Measurements from ENCODE around the gene TTC38. TPM values are rescaled to one million over a fixed set of nuclear protein-coding genes. Genes with fewer than 3 reads are reported as not detected.

Gene TTC38
- total RNA-seq, result 23.8 TPM
- long read RNA-seq, transcript TTC38-201 (14 exons, 2,610 nt), result major isoform, 17 of 31 reads
- long read RNA-seq, partial matches to known transcripts, result 5 of 31 reads
- long read RNA-seq, other reads (novel, unspliced or antisense), result 9 of 31 reads

- peak; percentile 97 for ATAC-seq
- intact Hi-C loops (cut with DNase I), result loop anchor here (1.0 to 2.0 kb wide), 2 partner anchors 17 to 117 kb away; partner anchors contain the start of genes CDPF1 and PPARA
- DNase-seq (ENCODE audit: missing footprints), result peak; percentile 96
These were observed at the start of gene TTC38 for GRCh38 chr22:46267431-46268279. Gene TTC38 (plus strand): TSS chr22:46268008. CDS start chr22:46268040, 32 bp downstream.

- ATAC-seq (no peak), DNase-seq (ENCODE audit: missing footprints) (no peak)
These were observed 48.2 kb upstream of the TTC38 start for GRCh38 chr22:46219636-46220035.

GRCh38 chr22:46220921-46221320 lies 46.9 kb upstream of the TTC38 start:
- DNase-seq (ENCODE audit: missing footprints) (no peak), ATAC-seq (no peak)
- intact Hi-C loops (cut with DNase I), result no loop called here

More at GRCh38 chr22:46219636-46220035, 48.2 kb upstream of the TTC38 start:
- intact Hi-C loops (cut with DNase I), result no loop called here

GRCh38 chr22:46224044-46224897 lies 43.5 kb upstream of the TTC38 start:
- ATAC-seq (no peak), DNase-seq (ENCODE audit: missing footprints) (no peak)
- intact Hi-C loops (cut with DNase I), result no loop called here

GRCh38 chr22:46224898-46225290 lies 42.9 kb upstream of the TTC38 start:
- ATAC-seq (no peak), DNase-seq (ENCODE audit: missing footprints) (no peak)
- intact Hi-C loops (cut with DNase I), result no loop called here

- intact Hi-C loops (cut with DNase I), result no loop called here
- ATAC-seq (no peak), DNase-seq (ENCODE audit: missing footprints) (no peak)
These were observed 42.2 kb upstream of the TTC38 start for GRCh38 chr22:46225631-46226030.

- ATAC-seq (no peak), DNase-seq (ENCODE audit: missing footprints) (no peak)
- intact Hi-C loops (cut with DNase I), result no loop called here
These were observed 41.2 kb upstream of the TTC38 start for GRCh38 chr22:46226577-46226976.

- ATAC-seq (no peak), DNase-seq (ENCODE audit: missing footprints) (no peak)
- intact Hi-C loops (cut with DNase I), result no loop called here
These were observed 38.1 kb upstream of the TTC38 start for GRCh38 chr22:46229701-46230100.

- ATAC-seq, result no peak
- intact Hi-C loops (cut with DNase I), result no loop called here
- no peak for DNase-seq (ENCODE audit: missing footprints)
These were observed 37.4 kb upstream of the TTC38 start for GRCh38 chr22:46230262-46230901.

- intact Hi-C loops (cut with DNase I), result no loop called here
- no peak for DNase-seq (ENCODE audit: missing footprints)
- ATAC-seq, result peak; percentile 80
These were observed 34.6 kb upstream of the TTC38 start for GRCh38 chr22:46233231-46233630.

- intact Hi-C loops (cut with DNase I), result no loop called here
- no peak for DNase-seq (ENCODE audit: missing footprints)
- ATAC-seq, result no peak
These were observed 32.8 kb upstream of the TTC38 start for GRCh38 chr22:46234969-46235368.

- ATAC-seq (peak; percentile 53), DNase-seq (ENCODE audit: missing footprints) (no peak)
- intact Hi-C loops (cut with DNase I), result no loop called here
These were observed 30.2 kb upstream of the TTC38 start for GRCh38 chr22:46237453-46238124.

- intact Hi-C loops (cut with DNase I), result no loop called here
- no peak for DNase-seq (ENCODE audit: missing footprints)
- ATAC-seq, result peak; percentile 40
These were observed 29.3 kb upstream of the TTC38 start for GRCh38 chr22:46238541-46238940.

GRCh38 chr22:46239261-46240048 lies 28.4 kb upstream of the TTC38 start:
- DNase-seq (ENCODE audit: missing footprints), result no peak
- ATAC-seq, result no peak
- intact Hi-C loops (cut with DNase I), result loop anchor here (5.0 to 10.0 kb wide), 2 partner anchors 42 to 85 kb away; partner anchors contain the start of gene PPARA

GRCh38 chr22:46240073-46240472 lies 27.7 kb upstream of the TTC38 start:
- intact Hi-C loops (cut with DNase I), result loop anchor here (5.0 to 10.0 kb wide), 2 partner anchors 43 to 85 kb away; partner anchors contain the start of gene PPARA
- ATAC-seq, result no peak
- no peak for DNase-seq (ENCODE audit: missing footprints)

GRCh38 chr22:46240506-46240905 lies 27.3 kb upstream of the TTC38 start:
- DNase-seq (ENCODE audit: missing footprints) (no peak), ATAC-seq (no peak)
- intact Hi-C loops (cut with DNase I), result loop anchor here (5.0 to 10.0 kb wide), 2 partner anchors 43 to 86 kb away; partner anchors contain the start of gene PPARA

GRCh38 chr22:46240907-46241306 lies 26.9 kb upstream of the TTC38 start:
- intact Hi-C loops (cut with DNase I), result loop anchor here (5.0 to 10.0 kb wide), 2 partner anchors 44 to 86 kb away; partner anchors contain the start of gene PPARA
- DNase-seq (ENCODE audit: missing footprints), result no peak
- ATAC-seq, result no peak
